ENCODE measurements around the gene LDHB.
"Not testable (repeated sequence)": the region's sequence is repeated elsewhere in the genome, so short reads cannot be mapped to it uniquely, and the experiment has no call there.

The LDHB gene

GRCh38 chr12:21659383-21659782 lies 1.7 kb upstream of the LDHB start:
- DNase-seq: no peak

DNA sequence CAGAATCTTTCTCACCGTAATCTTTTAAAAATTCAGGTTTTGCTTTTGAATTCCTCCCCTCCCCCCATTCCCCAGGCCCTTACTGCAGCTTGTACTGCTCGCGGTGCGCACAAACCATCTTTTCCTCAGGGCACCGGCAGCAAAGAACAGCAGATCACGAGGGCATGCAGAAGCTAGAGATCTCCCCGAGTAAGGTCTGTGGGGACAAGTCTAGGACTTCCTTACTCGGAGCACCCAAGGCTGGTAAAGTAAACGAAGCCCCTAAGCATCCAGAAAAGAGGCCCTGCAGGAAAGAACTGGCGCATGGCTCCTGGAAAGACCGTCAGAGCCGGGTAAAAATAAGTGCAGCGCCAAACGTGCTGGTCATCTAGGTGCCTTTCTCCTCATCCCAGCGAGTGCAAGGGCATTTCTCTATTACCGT lies 727 bp downstream of the LDHB start:
- peak; percentile 47 for DNase-seq

DNA sequence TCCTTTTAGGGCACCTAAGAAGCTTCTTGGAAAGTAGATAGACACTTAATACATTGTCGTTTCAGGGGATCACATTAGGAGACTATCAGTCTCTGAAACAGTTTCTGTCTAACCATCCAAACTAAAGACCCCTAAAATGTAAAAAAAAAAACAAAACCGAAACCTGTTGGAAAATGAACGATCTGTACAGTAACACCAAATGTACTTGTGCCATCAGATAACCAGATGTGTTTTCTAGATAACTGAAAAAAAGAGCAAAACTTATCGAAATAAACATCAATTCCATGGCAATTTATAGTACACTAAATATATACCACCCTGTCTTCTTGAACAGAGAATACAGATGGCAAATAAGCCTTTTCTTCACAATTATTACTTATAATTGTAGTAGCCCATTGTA lies 2.1 kb downstream of the LDHB start:
- no peak for DNase-seq

DNA sequence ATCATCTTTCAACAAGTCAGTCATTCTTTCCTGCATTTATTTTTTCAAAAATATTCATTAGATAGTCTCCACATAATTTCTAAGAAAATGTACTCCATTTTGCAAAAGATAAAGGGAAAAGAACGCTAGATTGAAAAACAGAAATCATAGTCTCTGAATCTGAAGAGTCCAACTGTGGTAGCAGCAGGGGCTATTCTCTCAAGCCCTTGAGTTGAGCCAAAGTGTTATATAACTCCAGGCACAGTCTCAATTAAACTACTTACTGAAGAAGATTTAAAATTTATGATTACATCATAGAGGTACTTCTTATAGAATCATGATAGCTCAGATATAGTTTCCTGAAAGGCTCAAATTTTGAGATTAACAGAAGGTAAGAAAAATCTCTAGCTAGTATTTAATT lies 5.8 kb downstream of the LDHB start:
- no peak for DNase-seq

- no peak for DNase-seq
Measured at GRCh38 chr12:21650997-21651396, 6.6 kb downstream of the LDHB start.

- no peak for DNase-seq
Measured at GRCh38 chr12:21649034-21649433, 8.6 kb downstream of the LDHB start.

DNA sequence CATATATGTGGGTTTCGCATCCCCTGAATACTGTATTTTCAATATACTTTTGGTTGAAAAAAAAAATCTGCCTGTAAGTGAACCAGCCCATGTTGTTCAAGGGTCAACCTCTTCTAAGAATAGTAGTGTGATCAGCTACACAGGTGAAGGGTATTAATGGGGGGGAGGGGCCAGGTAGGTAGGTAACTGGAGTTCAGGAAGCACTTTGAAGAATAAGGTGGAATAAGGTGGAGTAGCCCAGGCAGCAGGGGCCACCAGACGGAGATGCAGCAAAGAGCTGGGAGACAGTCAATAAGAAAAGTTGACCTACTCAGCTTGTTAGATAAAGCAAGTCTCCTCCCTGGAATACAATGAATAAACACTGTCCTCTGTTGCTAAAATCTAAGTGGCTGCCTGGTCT lies 9.3 kb downstream of the LDHB start:
- DNase-seq: no peak

DNA sequence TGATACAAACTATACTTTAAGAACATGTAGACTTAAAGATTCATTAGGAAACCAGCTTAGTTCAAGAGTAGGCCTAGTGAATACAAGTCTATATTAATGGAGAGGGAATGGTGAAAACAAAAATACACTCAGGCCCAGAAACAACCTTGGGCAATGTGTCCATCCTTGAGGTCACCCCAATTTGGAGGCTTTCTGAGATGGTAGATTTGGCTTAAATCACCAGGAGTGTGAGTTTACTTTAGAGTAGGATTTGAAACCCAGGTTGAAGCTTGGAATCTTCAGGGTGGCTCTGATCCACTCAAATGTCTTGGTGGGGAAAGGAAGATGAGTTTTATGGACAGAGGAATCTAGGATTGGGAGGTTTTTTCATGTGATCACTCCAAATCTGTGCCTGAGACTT lies 10.5 kb downstream of the LDHB start:
- DNase-seq: no peak

- DNase-seq: not testable (repeated sequence)
Measured at GRCh38 chr12:21645041-21645500, 12.6 kb downstream of the LDHB start.

DNA sequence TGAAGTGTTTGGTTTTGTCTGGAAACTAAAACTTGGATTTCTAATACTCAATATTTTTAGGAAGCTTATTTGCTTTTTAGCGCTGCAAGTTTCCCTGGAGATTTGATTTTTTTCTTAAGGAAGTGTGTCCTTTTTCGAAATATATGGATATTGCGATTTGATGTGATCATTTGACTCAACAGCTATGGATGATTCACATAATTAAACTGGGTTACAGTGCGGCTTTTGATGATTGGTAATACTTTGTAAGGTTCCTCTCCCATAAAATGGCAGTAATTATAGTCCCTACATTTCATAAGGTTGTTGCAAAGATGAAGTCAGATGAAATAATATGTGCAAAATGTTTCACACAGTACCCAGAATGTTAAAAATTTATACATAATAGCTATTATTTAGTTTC lies 13.1 kb downstream of the LDHB start:
- DNase-seq: no peak

- DNase-seq: no peak
Measured at GRCh38 chr12:21643758-21644157, 13.9 kb downstream of the LDHB start.

GRCh38 chr12:21642707-21643389 lies 14.8 kb downstream of the LDHB start:
- DNase-seq: no peak

- DNase-seq: no peak
Measured at GRCh38 chr12:21638054-21638891, 19.4 kb downstream of the LDHB start.

- DNase-seq: no peak
Measured at GRCh38 chr12:21634245-21634644, 23.4 kb downstream of the LDHB start.

DNA sequence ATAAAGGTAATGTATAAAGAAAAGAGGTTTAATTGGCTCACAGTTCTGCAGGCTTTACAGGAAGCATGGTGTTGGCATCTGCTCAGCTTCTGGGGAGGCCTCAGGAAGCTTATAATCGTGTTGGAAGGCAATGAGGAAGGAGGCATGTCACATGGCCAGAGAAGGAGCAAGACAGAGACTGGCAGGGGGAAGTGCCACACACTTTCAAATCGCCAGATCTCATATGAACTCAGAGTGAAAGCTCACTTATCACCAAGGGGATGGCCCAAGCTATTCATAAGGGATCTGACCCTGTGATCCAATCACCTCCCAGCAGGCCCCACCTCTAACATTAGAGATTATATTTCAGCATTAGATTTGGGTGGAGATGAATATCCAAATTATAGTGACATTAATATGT lies 26.3 kb downstream of the LDHB start:
- DNase-seq: no peak

GRCh38 chr12:21627924-21628323 lies 29.7 kb downstream of the LDHB start:
- DNase-seq: no peak

DNA sequence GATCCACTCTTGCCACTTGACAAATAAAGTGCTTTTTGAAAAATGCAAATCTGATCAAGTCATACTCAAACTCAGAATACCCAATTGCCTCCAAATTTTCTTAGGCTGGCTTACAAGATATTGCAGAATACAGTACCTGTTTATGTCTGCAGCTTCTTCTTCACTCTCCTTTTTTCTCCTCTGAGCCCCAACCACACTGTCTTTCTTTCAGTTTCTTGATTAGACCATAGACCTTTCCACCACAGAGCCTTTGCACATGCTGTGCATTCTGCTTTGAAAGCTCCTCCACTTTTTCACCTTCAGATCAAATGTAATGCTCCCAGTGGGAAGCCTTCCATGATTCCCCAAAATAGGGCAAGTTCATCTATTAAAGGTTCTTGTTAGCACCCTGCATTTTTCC lies 39.1 kb downstream of the LDHB start:
- DNase-seq: no peak

GRCh38 chr12:21617030-21617429 lies 40.6 kb downstream of the LDHB start:
- no peak for DNase-seq

- no peak for DNase-seq
Measured at GRCh38 chr12:21615431-21615830, 42.2 kb downstream of the LDHB start.

DNA sequence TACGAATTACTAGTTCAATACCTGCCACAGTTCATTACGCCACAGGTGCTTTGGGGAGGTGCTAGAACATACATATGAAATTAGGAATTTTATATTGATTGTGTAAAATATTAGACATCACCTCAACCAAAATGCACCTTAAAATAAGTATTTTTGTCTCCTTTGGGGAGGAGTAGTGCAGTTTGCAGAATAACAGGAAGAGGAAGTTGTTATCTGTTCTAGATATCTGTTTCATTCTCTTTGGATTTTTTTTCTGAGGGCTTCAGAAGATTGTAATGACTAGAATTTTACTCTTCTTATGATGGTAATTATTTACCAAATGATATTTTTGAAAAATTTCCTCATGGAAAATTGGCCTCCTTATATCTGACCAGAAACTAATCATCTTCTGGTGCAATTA lies 43.1 kb downstream of the LDHB start:
- DNase-seq: no peak

DNA sequence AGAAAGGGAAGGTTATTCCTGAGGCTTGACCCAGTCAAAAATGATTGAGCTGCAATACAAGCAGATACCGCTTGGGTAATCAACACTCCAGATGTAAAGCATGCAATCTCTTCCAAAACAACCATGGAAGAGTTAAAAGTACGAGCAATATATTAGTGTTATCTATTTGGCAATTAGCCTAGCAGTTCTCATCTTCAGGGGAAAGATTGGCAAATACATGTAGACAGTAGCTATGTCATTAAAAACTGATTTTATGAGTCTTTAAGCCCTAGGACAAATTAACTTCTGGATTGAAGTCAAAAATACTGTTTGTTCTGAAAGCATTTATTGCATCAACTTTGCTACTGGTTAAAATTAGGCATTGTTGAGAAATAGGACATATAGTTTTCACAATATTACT lies 43.7 kb downstream of the LDHB start:
- DNase-seq: no peak

GRCh38 chr12:21608196-21608595 lies 49.4 kb downstream of the LDHB start:
- no peak for DNase-seq

- no peak for DNase-seq
Measured at GRCh38 chr12:21607701-21608100, 49.9 kb downstream of the LDHB start.

DNA sequence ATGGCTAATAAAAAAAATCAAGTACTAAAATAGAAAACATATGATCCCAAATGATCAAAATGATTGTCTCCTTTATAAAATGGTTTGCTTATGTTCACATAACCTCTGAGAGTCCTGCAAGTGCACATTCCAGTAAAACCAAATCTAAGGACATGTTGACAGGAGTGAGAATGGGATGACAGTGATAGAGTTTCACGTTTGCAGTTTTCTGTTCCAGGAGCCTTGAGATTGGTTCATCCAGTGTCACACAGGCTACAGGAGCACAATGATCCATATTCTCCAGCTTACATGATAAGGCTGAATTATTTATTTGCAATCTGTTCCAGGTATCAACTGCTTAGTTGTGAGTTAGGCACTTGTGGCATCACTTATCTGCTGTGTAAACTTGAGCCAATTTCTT lies 51.5 kb downstream of the LDHB start:
- no peak for DNase-seq
